Testis (tissue), 5 donors: ENCODE measurements around the gene UGGT2. TPM values are rescaled to one million over a fixed set of nuclear protein-coding genes. Genes with fewer than 3 reads are reported as not detected.

Experiments
- DNase-seq: peaks from one replicate; pipeline ENCODE4 v3.0.0-alpha.2; 2019
- H3K27ac ChIP-seq, 2 donors: fragments of 200-600 bp; sonication (generic); one replicate each; pipeline ENCODE4 v1.5.1; 2019
- H3K27me3 ChIP-seq: fragments of 200-600 bp; sonication (generic); one replicate; pipeline ENCODE4 v1.5.1; 2019
- H3K36me3 ChIP-seq: fragments of 200-600 bp; sonication (generic); one replicate; pipeline ENCODE4 v1.5.1; 2017; ENCODE audit warnings: low read depth; ENCODE audit errors: missing control alignments
- H3K4me1 ChIP-seq: fragments of 200-600 bp; sonication (generic); one replicate; pipeline ENCODE4 v1.5.1; 2019
- H3K4me3 ChIP-seq, 2 donors: fragments of 200-600 bp; sonication (generic); one replicate each; pipeline ENCODE4 v1.5.1; 2017 to 2019
- H3K9me3 ChIP-seq: fragments of 200-600 bp; sonication (generic); one replicate; pipeline ENCODE4 v1.5.1; 2017
- POLR2A ChIP-seq: fragments of 450-650 bp; IDR thresholded peaks from one replicate; pipeline ENCODE4 v1.6.1; 2017; ENCODE audit warnings: antibody characterized with exemption, mild to moderate bottlenecking, moderate library complexity
- WGBS, 2 donors: methylation state at CpG; one replicate each; pipeline ENCODE4 v1.1.5; 2018; 5-methylcytosine and 5-hydroxymethylcytosine counted together
- intact Hi-C: fragments of 100-400 bp; cut with DNase I; formaldehyde crosslinking; loops from one replicate; pipeline ENCODE4 v1.15.1; 2023; ENCODE audit warnings: low total_unique reads
- long read RNA-seq, 2 donors: transcript quantifications; one replicate each; lab custom pipeline, GENCODE V29; 2026
- polyA plus RNA-seq: library from polyadenylated mRNA; stranded (reverse); fragments of 350-450 nt; fragmentation: Illumina TruSeq; extraction: RNeasy Lipid Tissue Mini Kit (QIAGEN cat#74804); gene quantifications from one replicate; pipeline ENCODE4 v1.2.3, GENCODE V29; 2014; ENCODE audit warnings: low read depth, low replicate concordance; ENCODE audit not compliant: insufficient read depth
- total RNA-seq, 2 donors: library from RNA; depleted of rRNA; stranded (reverse); fragments of >200 nt; gene quantifications; one replicate each; pipeline ENCODE4 v1.2.3, GENCODE V29; 2016
- TF ChIP-seq, protein P1 (sequence below), 3 experiments: fragments of 450-650 bp in 2 of 3; fragments of 200-600 bp in 1 of 3; sonication (generic) in 1 of 3; IDR thresholded peaks; one replicate each; pipeline ENCODE4 v1.5.1; 2016 to 2019; ENCODE audit warnings: antibody characterized with exemption in 3 of 3, mild to moderate bottlenecking in 2 of 3, moderate library complexity in 1 of 3

The UGGT2 gene, protein sequence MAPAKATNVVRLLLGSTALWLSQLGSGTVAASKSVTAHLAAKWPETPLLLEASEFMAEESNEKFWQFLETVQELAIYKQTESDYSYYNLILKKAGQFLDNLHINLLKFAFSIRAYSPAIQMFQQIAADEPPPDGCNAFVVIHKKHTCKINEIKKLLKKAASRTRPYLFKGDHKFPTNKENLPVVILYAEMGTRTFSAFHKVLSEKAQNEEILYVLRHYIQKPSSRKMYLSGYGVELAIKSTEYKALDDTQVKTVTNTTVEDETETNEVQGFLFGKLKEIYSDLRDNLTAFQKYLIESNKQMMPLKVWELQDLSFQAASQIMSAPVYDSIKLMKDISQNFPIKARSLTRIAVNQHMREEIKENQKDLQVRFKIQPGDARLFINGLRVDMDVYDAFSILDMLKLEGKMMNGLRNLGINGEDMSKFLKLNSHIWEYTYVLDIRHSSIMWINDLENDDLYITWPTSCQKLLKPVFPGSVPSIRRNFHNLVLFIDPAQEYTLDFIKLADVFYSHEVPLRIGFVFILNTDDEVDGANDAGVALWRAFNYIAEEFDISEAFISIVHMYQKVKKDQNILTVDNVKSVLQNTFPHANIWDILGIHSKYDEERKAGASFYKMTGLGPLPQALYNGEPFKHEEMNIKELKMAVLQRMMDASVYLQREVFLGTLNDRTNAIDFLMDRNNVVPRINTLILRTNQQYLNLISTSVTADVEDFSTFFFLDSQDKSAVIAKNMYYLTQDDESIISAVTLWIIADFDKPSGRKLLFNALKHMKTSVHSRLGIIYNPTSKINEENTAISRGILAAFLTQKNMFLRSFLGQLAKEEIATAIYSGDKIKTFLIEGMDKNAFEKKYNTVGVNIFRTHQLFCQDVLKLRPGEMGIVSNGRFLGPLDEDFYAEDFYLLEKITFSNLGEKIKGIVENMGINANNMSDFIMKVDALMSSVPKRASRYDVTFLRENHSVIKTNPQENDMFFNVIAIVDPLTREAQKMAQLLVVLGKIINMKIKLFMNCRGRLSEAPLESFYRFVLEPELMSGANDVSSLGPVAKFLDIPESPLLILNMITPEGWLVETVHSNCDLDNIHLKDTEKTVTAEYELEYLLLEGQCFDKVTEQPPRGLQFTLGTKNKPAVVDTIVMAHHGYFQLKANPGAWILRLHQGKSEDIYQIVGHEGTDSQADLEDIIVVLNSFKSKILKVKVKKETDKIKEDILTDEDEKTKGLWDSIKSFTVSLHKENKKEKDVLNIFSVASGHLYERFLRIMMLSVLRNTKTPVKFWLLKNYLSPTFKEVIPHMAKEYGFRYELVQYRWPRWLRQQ (N-terminal part only)
- 10 to 100 TPM; 55.8 to 62.6 TPM for total RNA-seq
- 24.6 TPM for polyA plus RNA-seq
- long read RNA-seq, donor 1, full-length matches to known transcripts, result 4 of 11 reads
- long read RNA-seq, donor 1, partial matches to known transcripts, result 7 of 11 reads
- long read RNA-seq, donor 1, other reads (novel, unspliced or antisense), result 0 of 11 reads
- long read RNA-seq, donor 2, partial matches to known transcripts, result 13 of 14 reads
- long read RNA-seq, donor 2, other reads (novel, unspliced or antisense), result 0 of 14 reads

DNA sequence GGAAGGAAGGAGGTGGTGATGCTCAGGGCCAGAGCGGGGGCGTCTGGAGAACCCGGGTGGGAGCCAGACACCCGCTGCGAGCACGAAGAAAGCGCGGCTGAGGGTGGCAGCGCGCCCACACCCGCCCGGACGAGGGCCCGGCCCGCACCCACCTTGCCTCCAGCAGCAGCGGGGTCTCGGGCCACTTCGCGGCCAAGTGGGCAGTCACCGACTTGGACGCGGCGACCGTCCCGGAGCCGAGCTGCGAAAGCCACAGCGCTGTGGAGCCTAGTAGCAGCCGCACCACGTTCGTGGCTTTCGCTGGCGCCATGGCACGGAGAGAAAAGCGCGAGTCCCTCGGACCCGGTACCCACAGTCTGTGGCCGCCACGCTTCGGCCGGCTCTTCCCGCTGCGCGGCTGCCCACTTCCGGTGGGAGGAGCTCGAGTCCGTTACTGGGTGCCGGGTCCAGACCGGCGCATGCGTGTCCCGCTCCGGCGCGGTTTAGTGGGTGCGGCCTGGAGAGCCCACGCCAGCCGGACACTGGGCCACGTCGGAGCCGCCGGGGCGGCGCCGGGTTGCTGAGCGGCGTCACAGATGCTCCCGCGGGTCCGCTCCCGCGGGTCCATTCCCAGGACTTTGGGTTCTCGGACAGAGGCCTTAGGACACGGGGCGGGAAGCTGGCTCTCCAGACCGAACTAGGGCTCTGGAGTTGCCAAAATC is at the start of gene UGGT2:
Gene UGGT2 (minus strand): TSS at position 399 of the 701 bp plus-strand sequence. CDS start 89 bp downstream, at position 310.
- 0 to 1% methylated on average over 19 to 54 of the region's 77 CpGs for WGBS, 2 donors
- Histone ChIP-seq H3K27me3 (no peaks in the 10 kb centered on the region), H3K27ac (peak within 1 kb of the TSS; percentile 45 to 88), H3K4me1 (no peaks in the 10 kb centered on the region), H3K9me3 (no peaks in the 10 kb centered on the region), H3K4me3 (peak within 1 kb of the TSS; percentile 93 to 94), H3K36me3 (no peaks in the 10 kb centered on the region)
- intact Hi-C loops, result no loop called here
- DNase-seq, result peak; percentile 96
- TF ChIP-seq, protein P1, sequence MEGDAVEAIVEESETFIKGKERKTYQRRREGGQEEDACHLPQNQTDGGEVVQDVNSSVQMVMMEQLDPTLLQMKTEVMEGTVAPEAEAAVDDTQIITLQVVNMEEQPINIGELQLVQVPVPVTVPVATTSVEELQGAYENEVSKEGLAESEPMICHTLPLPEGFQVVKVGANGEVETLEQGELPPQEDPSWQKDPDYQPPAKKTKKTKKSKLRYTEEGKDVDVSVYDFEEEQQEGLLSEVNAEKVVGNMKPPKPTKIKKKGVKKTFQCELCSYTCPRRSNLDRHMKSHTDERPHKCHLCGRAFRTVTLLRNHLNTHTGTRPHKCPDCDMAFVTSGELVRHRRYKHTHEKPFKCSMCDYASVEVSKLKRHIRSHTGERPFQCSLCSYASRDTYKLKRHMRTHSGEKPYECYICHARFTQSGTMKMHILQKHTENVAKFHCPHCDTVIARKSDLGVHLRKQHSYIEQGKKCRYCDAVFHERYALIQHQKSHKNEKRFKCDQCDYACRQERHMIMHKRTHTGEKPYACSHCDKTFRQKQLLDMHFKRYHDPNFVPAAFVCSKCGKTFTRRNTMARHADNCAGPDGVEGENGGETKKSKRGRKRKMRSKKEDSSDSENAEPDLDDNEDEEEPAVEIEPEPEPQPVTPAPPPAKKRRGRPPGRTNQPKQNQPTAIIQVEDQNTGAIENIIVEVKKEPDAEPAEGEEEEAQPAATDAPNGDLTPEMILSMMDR (IDR thresholded peaks at IDR 0.05), result no peak
- TF ChIP-seq POLR2A, result peak; percentile 9

DNA sequence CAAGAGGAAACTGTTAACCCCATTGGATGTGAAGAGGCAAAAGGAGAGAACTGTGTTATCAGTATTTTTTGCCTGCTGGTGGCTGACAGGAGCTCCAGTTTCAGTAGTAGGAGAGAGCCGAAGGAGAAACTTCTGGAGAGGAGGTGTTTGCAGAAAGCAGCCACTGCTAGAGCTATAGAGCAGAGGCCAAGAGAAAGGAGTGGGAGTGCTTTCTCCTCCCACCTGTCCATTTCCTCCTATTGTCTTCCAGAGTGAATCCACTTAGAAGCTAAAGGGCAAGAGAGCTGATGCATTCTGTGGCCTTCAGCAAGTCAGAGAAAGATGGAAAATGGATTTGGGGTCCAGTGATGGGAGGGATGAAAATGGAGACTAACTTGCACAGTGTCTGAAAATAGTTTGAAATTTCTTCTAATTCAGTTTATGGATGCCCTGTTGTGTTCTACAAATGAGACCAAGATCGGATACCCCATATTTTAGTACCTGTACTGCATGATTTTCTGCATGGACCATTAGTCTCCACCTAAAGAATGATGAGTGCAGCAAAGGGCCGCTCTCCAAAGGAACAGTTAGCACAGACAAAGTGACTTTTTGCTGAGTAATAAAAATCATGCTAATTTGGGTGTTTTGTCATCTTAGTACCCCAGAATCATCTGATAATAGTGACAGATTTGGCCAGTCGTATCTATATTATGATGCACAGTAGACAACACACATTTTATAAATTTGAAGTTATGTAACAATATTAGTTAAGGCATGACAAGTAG is 47.4 kb upstream of the UGGT2 start:
- Histone ChIP-seq H3K9me3 (no peaks in the 10 kb centered on the region), H3K4me1 (no peaks in the 10 kb centered on the region), H3K27ac (no peak overlapping the region), H3K4me3 (no peak overlapping the region), H3K36me3 (no peaks in the 10 kb centered on the region), H3K27me3 (no peaks in the 10 kb centered on the region)
- 73 to 83% methylated on average over 4 of the region's 4 CpGs for WGBS, 2 donors
- intact Hi-C loops, result no loop called here
- DNase-seq, result no peak
- no peak for TF ChIP-seq POLR2A
- TF ChIP-seq, protein P1 (IDR thresholded peaks at IDR 0.05), result no peak

DNA sequence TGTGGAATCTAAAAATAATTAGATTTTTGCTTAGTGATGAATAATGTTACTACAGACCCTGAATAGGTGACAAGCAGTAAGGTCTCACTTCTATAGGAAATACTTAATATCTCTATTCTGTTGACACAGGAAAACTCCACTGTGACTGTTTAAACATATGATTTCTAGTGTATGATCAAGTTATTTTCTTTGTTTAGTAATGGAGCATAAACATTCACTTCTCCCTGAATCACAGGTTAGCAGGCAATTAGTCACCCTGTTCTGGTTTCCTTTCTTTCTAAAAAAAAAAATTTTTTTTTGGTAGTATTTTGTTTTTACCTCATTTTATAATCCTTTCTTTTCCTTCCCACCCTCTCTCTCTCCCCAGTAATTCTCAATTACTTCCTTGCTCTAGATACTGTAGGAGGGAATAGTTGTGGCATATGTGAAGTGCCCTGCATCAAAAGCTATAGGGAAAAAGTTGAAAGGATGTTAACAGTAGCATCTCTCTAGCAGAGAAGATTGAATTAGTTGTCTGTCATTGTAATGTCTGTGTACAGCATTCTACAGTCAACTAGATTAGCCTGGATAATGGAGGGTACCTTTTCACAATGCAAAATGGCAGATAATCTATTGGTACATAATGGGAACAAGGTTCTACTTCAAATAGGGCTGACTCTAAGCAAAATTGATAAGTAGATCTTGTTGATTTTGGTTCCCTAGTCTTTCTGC is 40.2 kb upstream of the UGGT2 start:
- Histone ChIP-seq H3K36me3 (no peaks in the 10 kb centered on the region), H3K27me3 (no peaks in the 10 kb centered on the region), H3K4me3 (no peak overlapping the region), H3K4me1 (peaks cover 10% of the 10 kb centered on the region), H3K27ac (no peak overlapping the region), H3K9me3 (no peaks in the 10 kb centered on the region)
- no peak for DNase-seq
- intact Hi-C loops, result no loop called here
- TF ChIP-seq POLR2A, result no peak
- TF ChIP-seq, protein P1 (IDR thresholded peaks at IDR 0.05), result no peak
